ENCODE results near the gene MAP3K20. TPM values are rescaled to one million over a fixed set of nuclear protein-coding genes. Genes with fewer than 3 reads are reported as not detected.

The MAP3K20 gene
- total RNA-seq, 1 donor from 2014 or later, result 33.7 TPM

- DNase-seq (ENCODE audit: low spot score in 2 of 2, unreplicated experiment in 2 of 2), result no peak
- no peaks in the 10 kb centered on the region for H3K27me3 Mint-ChIP-seq (ENCODE audit: low read depth)
- H3K4me1 Mint-ChIP-seq, result no peaks in the 10 kb centered on the region
- H3K27ac Mint-ChIP-seq, result no peak overlapping the region
- no peak for TF ChIP-seq CTCF (IDR thresholded peaks at IDR 0.05; ENCODE audit: unreplicated experiment)
- no peak overlapping the region for H3K4me3 Mint-ChIP-seq
- H3K9me3 Mint-ChIP-seq, result peaks cover 22% of the 10 kb centered on the region
- H3K36me3 Mint-ChIP-seq, result peaks cover 23% of the 10 kb centered on the region
These were observed 69.8 kb downstream of the MAP3K20 start for GRCh38 chr2:173145454-173145853.

DNA sequence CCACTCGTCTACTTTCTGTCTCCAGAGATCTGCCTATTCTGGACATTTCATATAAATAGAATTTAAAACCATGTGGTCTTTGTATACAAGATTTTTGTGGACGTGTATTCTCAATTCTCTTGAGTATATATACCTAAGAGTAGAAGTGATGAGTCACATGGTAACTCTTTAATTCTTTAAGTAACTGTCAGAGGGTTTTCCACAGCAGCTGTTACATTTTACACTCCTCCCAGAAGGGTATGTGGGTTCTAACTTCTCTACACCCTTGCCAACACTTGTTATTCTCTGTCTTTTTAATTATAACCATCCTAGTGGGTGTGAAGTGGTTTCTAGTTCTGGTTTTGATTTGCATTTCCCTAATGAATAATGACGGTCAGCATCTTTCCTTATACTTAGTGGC lies 70.9 kb downstream of the MAP3K20 start:
- Mint-ChIP-seq H3K27ac (no peak overlapping the region), H3K9me3 (peaks cover 14% of the 10 kb centered on the region), H3K4me3 (no peak overlapping the region), H3K4me1 (no peaks in the 10 kb centered on the region), H3K27me3 (ENCODE audit: low read depth) (no peaks in the 10 kb centered on the region), H3K36me3 (peaks cover 15% of the 10 kb centered on the region)
- TF ChIP-seq CTCF (IDR thresholded peaks at IDR 0.05; ENCODE audit: unreplicated experiment), result no peak
- DNase-seq (ENCODE audit: low spot score in 2 of 2, unreplicated experiment in 2 of 2), result no peak

DNA sequence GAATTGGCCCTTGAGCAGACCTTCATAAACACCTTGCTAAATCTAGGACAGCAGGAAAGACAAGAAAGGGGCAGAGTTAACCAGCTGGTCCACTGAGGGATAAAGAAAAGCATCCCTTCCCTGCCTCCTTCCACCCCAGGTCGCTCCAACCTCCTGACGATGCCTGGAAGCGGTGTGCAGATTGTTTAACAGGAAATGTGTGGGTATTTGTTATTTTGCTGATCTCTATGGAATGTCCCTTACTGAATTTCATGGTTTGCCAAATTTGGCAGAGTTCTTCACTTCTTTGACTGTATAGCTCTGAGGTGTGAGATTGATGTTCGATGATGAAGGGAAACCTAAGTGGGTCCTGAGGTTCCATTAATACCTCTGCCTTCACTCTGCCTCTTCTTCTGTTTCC lies 72.9 kb downstream of the MAP3K20 start:
- Mint-ChIP-seq H3K4me3 (no peak overlapping the region), H3K27me3 (ENCODE audit: low read depth) (no peaks in the 10 kb centered on the region), H3K27ac (no peak overlapping the region), H3K9me3 (peaks cover under 1% of the 10 kb centered on the region), H3K36me3 (peaks cover 3% of the 10 kb centered on the region), H3K4me1 (peaks cover 4% of the 10 kb centered on the region)
- no peak for TF ChIP-seq CTCF (IDR thresholded peaks at IDR 0.05; ENCODE audit: unreplicated experiment)
- no peak for DNase-seq (ENCODE audit: low spot score in 2 of 2, unreplicated experiment in 2 of 2)

- peaks cover 2% of the 10 kb centered on the region for H3K9me3 Mint-ChIP-seq
- DNase-seq (ENCODE audit: low spot score in 2 of 2, unreplicated experiment in 2 of 2), result no peak
- no peak overlapping the region for H3K27ac Mint-ChIP-seq
- H3K36me3 Mint-ChIP-seq, result peaks cover 4% of the 10 kb centered on the region
- TF ChIP-seq CTCF (IDR thresholded peaks at IDR 0.05; ENCODE audit: unreplicated experiment), result no peak
- H3K4me1 Mint-ChIP-seq, result peaks cover 4% of the 10 kb centered on the region
- H3K27me3 Mint-ChIP-seq (ENCODE audit: low read depth), result no peaks in the 10 kb centered on the region
- H3K4me3 Mint-ChIP-seq, result no peak overlapping the region
These were observed 73.8 kb downstream of the MAP3K20 start for GRCh38 chr2:173149491-173149890.

DNA sequence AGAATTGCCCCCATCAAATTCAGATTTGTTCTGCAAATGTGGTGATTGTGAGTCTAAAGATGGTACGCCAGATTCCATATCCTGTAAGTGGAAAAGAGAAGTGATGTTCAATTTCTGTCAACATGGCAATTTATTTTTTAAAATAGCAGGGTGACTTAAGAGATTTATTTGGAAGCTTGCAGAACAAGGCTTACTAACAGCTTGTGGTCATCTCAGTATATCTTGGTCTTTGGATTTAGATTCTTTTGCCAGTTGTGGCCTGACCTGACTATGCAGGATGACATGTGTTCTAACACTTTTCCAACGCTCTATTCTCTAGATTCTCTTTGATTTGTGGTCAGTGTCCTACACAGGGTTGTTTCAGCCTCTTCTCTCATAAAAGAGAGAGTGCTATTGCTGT lies 74.4 kb downstream of the MAP3K20 start:
- Mint-ChIP-seq H3K27me3 (ENCODE audit: low read depth) (no peaks in the 10 kb centered on the region), H3K4me1 (peaks cover 4% of the 10 kb centered on the region), H3K4me3 (no peak overlapping the region), H3K27ac (no peak overlapping the region), H3K36me3 (peaks cover 8% of the 10 kb centered on the region), H3K9me3 (peaks cover 8% of the 10 kb centered on the region)
- TF ChIP-seq CTCF (IDR thresholded peaks at IDR 0.05; ENCODE audit: unreplicated experiment), result no peak
- no peak for DNase-seq (ENCODE audit: low spot score in 2 of 2, unreplicated experiment in 2 of 2)

DNA sequence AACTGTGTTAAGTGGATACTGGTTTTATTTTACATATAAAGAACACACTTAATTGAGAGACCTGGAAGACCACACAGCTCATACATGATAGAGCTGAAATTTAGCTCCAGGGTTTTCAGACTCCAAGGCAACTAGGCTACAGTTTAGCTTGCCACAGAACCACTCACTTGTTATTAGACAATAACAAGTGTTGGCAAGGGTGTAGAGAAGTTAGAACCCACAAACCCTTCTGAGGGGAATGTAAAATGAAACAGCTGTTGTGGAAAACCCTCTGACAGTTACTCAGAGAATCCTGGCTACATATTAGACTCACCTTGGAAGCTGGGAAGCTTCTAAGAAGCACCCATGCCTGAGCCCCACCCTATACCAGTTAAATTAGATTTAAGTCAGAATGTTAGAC lies 75.3 kb downstream of the MAP3K20 start:
- Mint-ChIP-seq H3K9me3 (peaks cover 17% of the 10 kb centered on the region), H3K27me3 (ENCODE audit: low read depth) (no peaks in the 10 kb centered on the region), H3K36me3 (peaks cover 15% of the 10 kb centered on the region), H3K4me1 (peaks cover 4% of the 10 kb centered on the region), H3K27ac (no peak overlapping the region), H3K4me3 (no peak overlapping the region)
- TF ChIP-seq CTCF (IDR thresholded peaks at IDR 0.05; ENCODE audit: unreplicated experiment), result no peak
- no peak for DNase-seq (ENCODE audit: low spot score in 2 of 2, unreplicated experiment in 2 of 2)

All from mesothelial cell of epicardium (in vitro differentiated cells).